Stimulated activated CD4-positive, alpha-beta T cell treated with anti-CD3 and anti-CD28 coated beads, TNF-alpha, amount 100 ng/mL, for 24 hours (primary cell): ENCODE measurements around the gene ZNF555.
A peak's percentile ranks its signal among the peaks of the same experiment; 100 is the strongest.
"Not testable (repeated sequence)": the region's sequence is repeated elsewhere in the genome, so short reads cannot be mapped to it uniquely, and the experiment has no call there.

Experiments
- DNase-seq, 3 experiments: peaks; one replicate each; pipeline ENCODE4 v3.0.0-alpha.2; 2020; ENCODE audit warnings: low read depth in 3 of 3

ZNF555 gene

GRCh38 chr19:2807379-2808128 lies 33.7 kb upstream of the ZNF555 start:
- DNase-seq: no peak

- no peak for DNase-seq
These were observed 32.9 kb upstream of the ZNF555 start for GRCh38 chr19:2808129-2808941.

- DNase-seq: no peak
These were observed 31.7 kb upstream of the ZNF555 start for GRCh38 chr19:2809387-2810140.

- DNase-seq: no peak
These were observed 30.9 kb upstream of the ZNF555 start for GRCh38 chr19:2810141-2811091.

GRCh38 chr19:2811221-2811722 lies 30.0 kb upstream of the ZNF555 start:
- no peak for DNase-seq

GRCh38 chr19:2811735-2812413 lies 29.4 kb upstream of the ZNF555 start:
- no peak for DNase-seq

- no peak for DNase-seq
These were observed 28.7 kb upstream of the ZNF555 start for GRCh38 chr19:2812414-2813234.

GRCh38 chr19:2813235-2814160 lies 27.8 kb upstream of the ZNF555 start:
- no peak for DNase-seq

GRCh38 chr19:2814426-2814825 lies 26.8 kb upstream of the ZNF555 start:
- no peak for DNase-seq

- DNase-seq: no peak
These were observed 26.1 kb upstream of the ZNF555 start for GRCh38 chr19:2815191-2815614.

- DNase-seq: no peak
These were observed 25.4 kb upstream of the ZNF555 start for GRCh38 chr19:2815923-2816322.

- DNase-seq: no peak
These were observed 24.6 kb upstream of the ZNF555 start for GRCh38 chr19:2816641-2817040.

- DNase-seq: not testable (repeated sequence)
These were observed 23.9 kb upstream of the ZNF555 start for GRCh38 chr19:2817237-2817829.

- peak; percentile 96 to 97 (median 97) for DNase-seq
These were observed 21.6 kb upstream of the ZNF555 start, which contains the start of gene ZNF554 for GRCh38 chr19:2819540-2820111. TSS of gene ZNF554 (plus strand) at chr19:2819868. CDS start at chr19:2820072, 204 bp downstream.

- no peak for DNase-seq
These were observed 21.1 kb upstream of the ZNF555 start for GRCh38 chr19:2820112-2820702.

- DNase-seq: no peak
These were observed 18.4 kb upstream of the ZNF555 start for GRCh38 chr19:2822846-2823245.

GRCh38 chr19:2823646-2824045 lies 17.6 kb upstream of the ZNF555 start:
- no peak for DNase-seq
